ENCODE data around the gene SLC11A1. TPM values are rescaled to one million over a fixed set of nuclear protein-coding genes. Genes with fewer than 3 reads are reported as not detected.

Gene SLC11A1
- total and polyA plus RNA-seq, 5 experiments from 2014 or later, result 0.27 to 1.2 (median 0.73) TPM

DNA sequence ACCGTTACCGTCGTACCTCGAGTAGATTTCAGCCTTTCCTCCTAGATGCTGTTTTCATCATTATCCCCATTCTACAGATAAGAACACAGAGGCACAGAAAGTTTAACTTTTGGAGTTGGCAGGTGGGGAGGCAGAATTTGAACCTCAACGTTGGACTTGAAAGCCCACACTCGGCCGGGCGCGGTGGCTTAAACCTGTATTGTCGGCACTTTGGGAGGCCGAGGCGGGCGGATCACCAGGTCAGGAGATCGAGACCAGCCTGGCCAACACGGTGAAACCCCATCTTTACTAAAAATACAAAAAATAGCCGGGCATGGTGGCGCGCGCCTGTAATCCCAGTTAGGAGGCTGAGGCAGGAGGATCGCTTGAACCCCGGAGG, 13.9 kb upstream of the SLC11A1 start:
- DNase-seq, result no peak
- Mint-ChIP-seq H3K4me3 (peak overlapping the region; percentile 70 to 88 (median 82)), H3K9me3 (peaks cover 0 to 2% (median 0%) of the 10 kb centered on the region in 9 donors), H3K36me3 (no peaks in the 10 kb centered on the region), H3K27me3 (no peaks in the 10 kb centered on the region), H3K27ac (peak overlapping the region; percentile 81 to 94 (median 88)), H3K4me1 (peaks cover 10 to 52% (median 39%) of the 10 kb centered on the region in 4 donors)
- ATAC-seq, result no peak
- POLR2A ChIA-PET, result interaction anchor here (0.8 to 1.6 kb wide), 10 partner anchors 9 to 103 kb away, joined by 3 to 10 read pairs (median 4); no protein-coding TSS in a partner anchor

DNA sequence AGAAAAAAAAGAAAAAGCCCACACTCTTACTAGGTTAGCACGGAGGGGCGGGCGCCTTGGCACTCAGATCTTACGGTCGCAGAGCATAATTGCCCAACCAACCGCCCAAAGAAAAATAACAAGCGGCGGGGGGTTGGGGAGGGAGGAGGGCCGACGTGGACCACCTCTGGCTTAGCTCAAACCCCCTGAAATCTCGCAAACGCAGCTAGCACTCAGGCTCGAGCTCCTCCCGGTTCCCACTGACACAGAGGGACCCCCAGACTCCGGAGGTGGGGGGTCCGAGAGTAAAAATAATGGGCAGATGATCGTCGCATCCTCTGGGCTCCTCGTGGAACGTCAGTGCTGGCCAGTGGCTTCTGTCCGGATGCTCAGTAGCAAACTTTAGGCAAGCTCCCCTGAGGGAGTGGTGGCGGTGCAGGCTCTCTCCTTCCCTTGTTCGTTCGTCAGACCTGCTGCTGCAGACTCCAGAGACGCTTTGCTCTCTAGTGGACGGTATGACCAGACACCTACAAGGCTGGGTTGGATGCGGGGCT, 13.4 kb upstream of the SLC11A1 start:
- POLR2A ChIA-PET, result interaction anchor here (0.8 to 1.6 kb wide), 5 partner anchors 9 to 64 kb away, joined by 3 to 6 read pairs (median 3); partner anchors contain the start of gene CTDSP1
- DNase-seq, result peak in 2 of 10 donors; percentile 16 to 66
- no peaks in the 10 kb centered on the region for H3K27me3 Mint-ChIP-seq
- H3K4me1 Mint-ChIP-seq, result peaks cover 10 to 52% (median 39%) of the 10 kb centered on the region in 4 donors
- ATAC-seq, result peak; percentile 36 to 37
- no peaks in the 10 kb centered on the region for H3K36me3 Mint-ChIP-seq
- peaks cover 0 to 2% (median 0%) of the 10 kb centered on the region in 9 donors for H3K9me3 Mint-ChIP-seq
- H3K27ac Mint-ChIP-seq, result peak overlapping the region; percentile 57 to 93 (median 86)
- peak overlapping the region; percentile 50 to 88 (median 80) for H3K4me3 Mint-ChIP-seq

GRCh38 chr2:218369330-218369729, 12.7 kb upstream of the SLC11A1 start:
- peaks cover 10 to 52% (median 39%) of the 10 kb centered on the region in 4 donors for H3K4me1 Mint-ChIP-seq
- H3K27me3 Mint-ChIP-seq, result no peaks in the 10 kb centered on the region
- H3K9me3 Mint-ChIP-seq, result peaks cover 0 to 2% (median 0%) of the 10 kb centered on the region in 9 donors
- ATAC-seq (peak in 1 of 2 donors; percentile 36), DNase-seq (peak in 1 of 10 donors; percentile 4)
- POLR2A ChIA-PET, result interaction anchor here (0.8 to 1.6 kb wide), 9 partner anchors 8 to 153 kb away, joined by 3 to 6 read pairs (median 4); partner anchors contain the start of gene CTDSP1
- peak overlapping the region in 6 of 10 donors; percentile 44 to 86 (median 80) for H3K4me3 Mint-ChIP-seq
- peak overlapping the region in 9 of 10 donors; percentile 57 to 93 (median 88) for H3K27ac Mint-ChIP-seq
- H3K36me3 Mint-ChIP-seq, result no peaks in the 10 kb centered on the region

DNA sequence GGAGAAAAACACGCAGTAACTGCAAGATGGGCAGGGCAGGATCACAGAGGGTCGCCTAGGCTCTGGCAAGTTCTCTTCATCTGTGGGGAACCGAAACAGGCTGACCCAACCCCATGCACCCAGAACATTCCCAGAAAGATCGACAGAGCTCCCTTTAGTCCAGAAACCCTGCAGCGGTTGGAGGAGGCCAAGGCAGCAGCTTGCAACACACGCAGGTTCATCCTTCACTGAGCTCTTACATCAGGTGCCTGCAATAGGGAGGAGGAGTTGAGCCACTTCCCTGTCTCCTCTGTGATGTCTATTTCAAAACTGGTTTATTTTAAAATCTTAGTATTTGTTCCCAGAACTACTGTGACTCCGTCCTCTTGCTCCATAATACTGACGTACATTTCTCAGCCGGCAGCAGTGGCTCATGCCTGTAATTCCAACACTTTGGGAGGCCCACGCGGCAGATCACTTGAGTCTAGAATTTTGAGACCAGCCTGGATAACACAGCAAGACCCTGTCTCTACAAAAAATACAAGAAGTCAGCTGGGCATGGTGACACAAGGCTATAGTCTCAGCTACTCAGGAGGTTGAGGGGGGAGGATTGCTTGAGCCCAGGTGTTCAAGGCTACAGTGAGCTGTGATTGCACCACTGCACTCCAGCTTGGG, 11.5 kb upstream of the SLC11A1 start:
- no peak for ATAC-seq
- H3K4me3 Mint-ChIP-seq, result no peak overlapping the region

DNA sequence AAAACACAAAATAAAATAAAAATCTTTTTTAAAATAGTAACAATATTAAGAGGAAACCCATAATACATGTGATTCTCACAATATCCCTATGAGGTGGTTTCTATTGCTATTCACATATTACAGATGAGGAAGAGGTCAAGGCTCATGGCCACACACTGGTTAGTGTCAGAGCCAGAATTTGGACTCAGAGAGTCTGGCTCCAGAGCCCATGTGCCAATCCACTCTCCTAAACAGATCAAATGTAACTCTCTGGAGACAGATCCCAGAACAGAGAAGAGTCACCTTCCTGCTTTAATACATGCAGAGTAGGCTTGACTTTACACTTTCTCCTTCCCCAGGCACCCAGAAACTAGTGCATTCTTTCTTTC, 10.1 kb upstream of the SLC11A1 start:
- ATAC-seq, result no peak
- POLR2A ChIA-PET, result no interaction called here
- no peak overlapping the region for H3K4me3 Mint-ChIP-seq
- peaks cover 8 to 41% (median 33%) of the 10 kb centered on the region in 4 donors for H3K4me1 Mint-ChIP-seq
- peak overlapping the region in 5 of 10 donors; percentile 6 to 87 (median 53) for H3K27ac Mint-ChIP-seq
- H3K9me3 Mint-ChIP-seq, result no peaks in the 10 kb centered on the region
- no peak for DNase-seq
- H3K36me3 Mint-ChIP-seq, result no peaks in the 10 kb centered on the region
- no peaks in the 10 kb centered on the region for H3K27me3 Mint-ChIP-seq

More for the DNA sequence above, 11.5 kb upstream of the SLC11A1 start:
- DNase-seq, result peak in 1 of 10 donors; percentile 27
- Mint-ChIP-seq H3K4me1 (peaks cover 10 to 48% (median 38%) of the 10 kb centered on the region in 4 donors), H3K27me3 (no peaks in the 10 kb centered on the region), H3K27ac (peak overlapping the region in 9 of 10 donors; percentile 51 to 93 (median 66)), H3K36me3 (no peaks in the 10 kb centered on the region), H3K9me3 (peaks cover 0 to 2% (median 0%) of the 10 kb centered on the region in 9 donors)
- POLR2A ChIA-PET, result interaction anchor here (0.8 to 1.5 kb wide), 7 partner anchors 14 to 154 kb away, joined by 3 to 6 read pairs (median 4); partner anchors contain the start of gene CATIP

DNA sequence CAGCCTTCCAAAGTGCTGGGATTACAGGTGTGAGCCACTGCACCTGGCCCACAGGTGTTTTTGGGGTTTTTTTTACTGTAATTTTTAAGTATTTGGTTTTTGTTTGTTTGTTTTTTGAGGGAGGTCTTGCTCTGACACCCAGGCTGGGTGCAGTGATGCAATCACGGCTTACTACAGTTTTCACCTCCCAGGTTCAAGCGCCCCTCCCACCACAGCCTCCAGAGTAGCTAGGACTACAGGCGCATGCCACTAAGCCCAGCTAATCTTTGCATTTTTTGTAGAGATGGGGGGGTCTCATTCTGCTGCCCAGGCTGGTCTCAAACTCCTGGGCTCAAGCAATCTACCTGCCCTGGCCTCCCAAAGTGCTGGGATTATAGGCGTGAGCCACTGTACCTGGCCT, 7.3 kb upstream of the SLC11A1 start:
- no peaks in the 10 kb centered on the region for H3K36me3 Mint-ChIP-seq
- ATAC-seq (no peak), DNase-seq (peak in 1 of 10 donors; percentile 55)
- H3K27me3 Mint-ChIP-seq, result no peaks in the 10 kb centered on the region
- H3K27ac Mint-ChIP-seq, result no peak overlapping the region
- H3K4me3 Mint-ChIP-seq, result no peak overlapping the region
- H3K4me1 Mint-ChIP-seq, result peaks cover 6 to 25% (median 18%) of the 10 kb centered on the region in 4 donors
- POLR2A ChIA-PET, result no interaction called here
- no peaks in the 10 kb centered on the region for H3K9me3 Mint-ChIP-seq

- H3K27ac Mint-ChIP-seq, result peak overlapping the region in 1 of 10 donors; percentile 56
- H3K27me3 Mint-ChIP-seq, result no peaks in the 10 kb centered on the region
- POLR2A ChIA-PET, result interaction anchor here (0.7 kb wide), 1 partner anchor 29 kb away, joined by 5 read pairs; no protein-coding TSS in a partner anchor
- H3K4me3 Mint-ChIP-seq, result no peak overlapping the region
- DNase-seq (no peak), ATAC-seq (no peak)
- no peaks in the 10 kb centered on the region for H3K9me3 Mint-ChIP-seq
- peaks cover 0 to 2% (median 0%) of the 10 kb centered on the region in 3 donors for H3K36me3 Mint-ChIP-seq
- peaks cover 2 to 21% (median 15%) of the 10 kb centered on the region in 4 donors for H3K4me1 Mint-ChIP-seq
Observed at GRCh38 chr2:218375212-218375611, 6.9 kb upstream of the SLC11A1 start.

- POLR2A ChIA-PET, result interaction anchor here (1.2 to 1.9 kb wide), 2 partner anchors 9 to 18 kb away, joined by 6 to 8 read pairs; no protein-coding TSS in a partner anchor
- Mint-ChIP-seq H3K4me3 (no peak overlapping the region), H3K27ac (peak overlapping the region in 5 of 10 donors; percentile 4 to 38 (median 13)), H3K4me1 (peaks cover 4 to 11% (median 7%) of the 10 kb centered on the region in 4 donors), H3K36me3 (peaks cover 0 to 2% (median 0%) of the 10 kb centered on the region in 3 donors), H3K27me3 (no peaks in the 10 kb centered on the region), H3K9me3 (no peaks in the 10 kb centered on the region)
- ATAC-seq, result no peak
- no peak for DNase-seq
Observed at GRCh38 chr2:218378053-218378452, 4.0 kb upstream of the SLC11A1 start.

GRCh38 chr2:218382785-218383184, 712 bp downstream of the SLC11A1 start:
- Mint-ChIP-seq H3K9me3 (no peaks in the 10 kb centered on the region), H3K27me3 (peaks cover 0 to 2% (median 0%) of the 10 kb centered on the region in 5 donors), H3K36me3 (peaks cover 0 to 2% (median 0%) of the 10 kb centered on the region in 3 donors), H3K4me1 (peaks cover 6 to 17% (median 13%) of the 10 kb centered on the region in 4 donors), H3K4me3 (no peak overlapping the region), H3K27ac (no peak overlapping the region)
- ATAC-seq, result no peak
- POLR2A ChIA-PET, result interaction anchor here (1.2 kb wide), 1 partner anchor 14 kb away, joined by 3 read pairs; no protein-coding TSS in a partner anchor
- no peak for DNase-seq

GRCh38 chr2:218383892-218384519, 1.9 kb downstream of the SLC11A1 start:
- Mint-ChIP-seq H3K9me3 (no peaks in the 10 kb centered on the region), H3K4me3 (peak overlapping the region in 1 of 10 donors; percentile 55), H3K27ac (peak overlapping the region in 1 of 10 donors; percentile 37), H3K4me1 (peaks cover 5 to 15% (median 13%) of the 10 kb centered on the region in 4 donors), H3K36me3 (peaks cover 0 to 2% (median 0%) of the 10 kb centered on the region in 3 donors), H3K27me3 (peaks cover 0 to 2% (median 0%) of the 10 kb centered on the region in 5 donors)
- DNase-seq, result no peak
- POLR2A ChIA-PET, result interaction anchor here (0.9 to 1.6 kb wide), 2 partner anchors 10 to 97 kb away, joined by 3 to 5 read pairs; no protein-coding TSS in a partner anchor
- ATAC-seq, result no peak

GRCh38 chr2:218384975-218385374, 2.9 kb downstream of the SLC11A1 start:
- Mint-ChIP-seq H3K27me3 (peaks cover 0 to 2% (median 0%) of the 10 kb centered on the region in 5 donors), H3K9me3 (no peaks in the 10 kb centered on the region), H3K27ac (peak overlapping the region in 1 of 10 donors; percentile 18), H3K4me1 (peaks cover 5 to 18% (median 13%) of the 10 kb centered on the region in 4 donors), H3K36me3 (peaks cover 0 to under 1% (median 0%) of the 10 kb centered on the region in 3 donors), H3K4me3 (no peak overlapping the region)
- ATAC-seq (no peak), DNase-seq (no peak)
- POLR2A ChIA-PET, result interaction anchor here (0.9 to 1.6 kb wide), 2 partner anchors 9 to 18 kb away, joined by 3 to 5 read pairs; no protein-coding TSS in a partner anchor
